GM10248 (cell line): ENCODE measurements around the gene SPEG.

Experiments used
- CTCF ChIA-PET: fragments of 300-600 bp; sonication (Branson Sonifier 250); formaldehyde crosslinking; extraction: SDS; loops from one replicate; lab custom pipeline; 2021; ENCODE audit warnings: antibody characterized with exemption; lab: Yijun Ruan, JAX
- POLR2A ChIA-PET: fragments of 350-650 bp; sonication (Branson Sonifier 250); formaldehyde crosslinking; extraction: SDS; loops from one replicate; lab custom pipeline; 2020; ENCODE audit warnings: antibody characterized with exemption; lab: Yijun Ruan, JAX
- DNase-seq: peaks from one replicate; pipeline ENCODE4 v3.0.0; 2012; ENCODE audit errors: extremely low spot score
- CTCF ChIP-seq: IDR thresholded peaks from 2 replicates; pipeline ENCODE4 v1.5.1; 2012; ENCODE audit warnings: mild to moderate bottlenecking, low read depth; ENCODE audit errors: extremely low read depth, missing control alignments, control extremely low read depth

SPEG gene

GRCh38 chr2:219443697-219444023 lies 9.0 kb downstream of the SPEG start:
- ChIA-PET CTCF (interaction anchor here (1.1 kb wide), 1 partner anchor 41 kb away, joined by 4 read pairs; no protein-coding TSS in a partner anchor), POLR2A (no interaction called here)
- TF ChIP-seq CTCF: no peak
- DNase-seq: no peak

GRCh38 chr2:219444566-219445091 lies 10.0 kb downstream of the SPEG start:
- TF ChIP-seq CTCF: no peak
- ChIA-PET CTCF (interaction anchor here (1.0 kb wide), 1 partner anchor 9 kb away, joined by 3 read pairs; no protein-coding TSS in a partner anchor), POLR2A (no interaction called here)
- no peak for DNase-seq

GRCh38 chr2:219445220-219445640 lies 10.6 kb downstream of the SPEG start:
- no peak for TF ChIP-seq CTCF
- ChIA-PET CTCF (interaction anchor here (1.0 kb wide), 1 partner anchor 8 kb away, joined by 3 read pairs; no protein-coding TSS in a partner anchor), POLR2A (no interaction called here)
- no peak for DNase-seq

GRCh38 chr2:219446101-219446504 lies 11.5 kb downstream of the SPEG start:
- no peak for TF ChIP-seq CTCF
- ChIA-PET POLR2A (no interaction called here), CTCF (interaction anchor here (1.1 kb wide), 2 partner anchors 9 to 151 kb away, joined by 3 read pairs; no protein-coding TSS in a partner anchor)
- DNase-seq: no peak

- POLR2A ChIA-PET: no interaction called here
- TF ChIP-seq CTCF: no peak
- CTCF ChIA-PET: interaction anchor here (0.8 to 1.1 kb wide), 4 partner anchors 8 to 152 kb away, joined by 3 read pairs; no protein-coding TSS in a partner anchor
- DNase-seq: no peak
Observed at GRCh38 chr2:219446689-219447088, 12.0 kb downstream of the SPEG start.

- TF ChIP-seq CTCF: no peak
- ChIA-PET CTCF (interaction anchor here (0.8 to 1.1 kb wide), 5 partner anchors 8 to 153 kb away, joined by 3 read pairs; no protein-coding TSS in a partner anchor), POLR2A (no interaction called here)
- no peak for DNase-seq
Observed at GRCh38 chr2:219447242-219448098, 12.8 kb downstream of the SPEG start.
